GM23338 (cell line): ENCODE data around the gene UBE2G2. TPM values are rescaled to one million over a fixed set of nuclear protein-coding genes. Genes with fewer than 3 reads are reported as not detected.

Experiments
- ATAC-seq: fragments of 200-7000 bp; cut with Tn5 transposase; 3 replicates; pipeline ENCODE4 v1.9.1; 2020
- DNase-seq: peaks from one replicate; pipeline ENCODE4 v3.0.0-alpha.2; 2015; ENCODE audit warnings: low spot score
- H2AFZ ChIP-seq: fragments of 200-600 bp; sonication (generic); 2 replicates; pipeline ENCODE4 v1.8.0; 2016; ENCODE audit warnings: antibody characterized with exemption, mild to moderate bottlenecking, moderate library complexity
- H3F3A ChIP-seq: fragments of 200-600 bp; sonication (generic); replicated peaks from 2 replicates; pipeline ENCODE4 v1.8.0; 2017; ENCODE audit warnings: antibody characterized with exemption, mixed run types, low read depth
- H3K27ac ChIP-seq: fragments of 200-600 bp; sonication (generic); 2 replicates; pipeline ENCODE4 v1.6.1; 2016; ENCODE audit warnings: low read depth
- H3K27me3 ChIP-seq: fragments of 200-600 bp; sonication (generic); 2 replicates; pipeline ENCODE4 v1.8.0; 2016; ENCODE audit warnings: mild to moderate bottlenecking, mixed run types, moderate library complexity; ENCODE audit not compliant: insufficient read depth
- H3K36me3 ChIP-seq: fragments of 200-600 bp; sonication (generic); 2 replicates; pipeline ENCODE4 v1.8.0; 2016; ENCODE audit warnings: mild to moderate bottlenecking; ENCODE audit not compliant: insufficient read depth
- H3K4me1 ChIP-seq: fragments of 200-600 bp; sonication (generic); 2 replicates; pipeline ENCODE4 v1.8.0; 2016; ENCODE audit warnings: mild to moderate bottlenecking, moderate library complexity; ENCODE audit not compliant: insufficient read depth
- H3K4me2 ChIP-seq: fragments of 200-600 bp; sonication (generic); 2 replicates; pipeline ENCODE4 v1.7.1; 2017; ENCODE audit warnings: mixed run types
- H3K4me3 ChIP-seq: fragments of 200-600 bp; sonication (generic); 2 replicates; pipeline ENCODE4 v1.6.1; 2016; ENCODE audit warnings: mixed run types
- H3K79me2 ChIP-seq: fragments of 200-600 bp; sonication (generic); replicated peaks from 2 replicates; pipeline ENCODE4 v1.8.0; 2017; ENCODE audit warnings: mild to moderate bottlenecking; ENCODE audit not compliant: insufficient read depth
- H3K9me2 ChIP-seq: fragments of 200-600 bp; sonication (generic); 2 replicates; pipeline ENCODE4 v1.8.0; 2017; ENCODE audit not compliant: insufficient read depth
- H4K20me1 ChIP-seq: fragments of 200-600 bp; sonication (generic); replicated peaks from 2 replicates; pipeline ENCODE4 v1.8.0; 2017; ENCODE audit warnings: mild to moderate bottlenecking; ENCODE audit not compliant: insufficient read depth
- H3K27ac Mint-ChIP-seq: 2 replicates; pipeline ENCODE4 v1.8.0; 2020; ENCODE audit warnings: inconsistent platforms, mild to moderate bottlenecking, moderate library complexity, mixed read lengths
- H3K27me3 Mint-ChIP-seq: 3 replicates; pipeline ENCODE4 v1.8.0; 2022; ENCODE audit warnings: low read depth, mild to moderate bottlenecking, moderate library complexity, mixed read lengths, inconsistent platforms; ENCODE audit not compliant: insufficient read depth, poor library complexity
- H3K36me3 Mint-ChIP-seq: 3 replicates; pipeline ENCODE4 v1.8.0; 2021; ENCODE audit warnings: low read depth, mild to moderate bottlenecking, inconsistent platforms, moderate library complexity, mixed read lengths
- H3K4me1 Mint-ChIP-seq: 3 replicates; pipeline ENCODE4 v1.8.0; 2020; ENCODE audit warnings: mild to moderate bottlenecking, inconsistent platforms, mixed read lengths
- H3K4me3 Mint-ChIP-seq: 3 replicates; pipeline ENCODE4 v1.8.0; 2021; ENCODE audit warnings: moderate library complexity, mild to moderate bottlenecking, inconsistent platforms, mixed read lengths
- H3K9me3 Mint-ChIP-seq: 3 replicates; pipeline ENCODE4 v1.8.0; 2020; ENCODE audit warnings: moderate library complexity, mild to moderate bottlenecking, inconsistent platforms, mixed read lengths
- EZH2 ChIP-seq: fragments of 200-600 bp; sonication (generic); IDR thresholded peaks from one replicate; pipeline ENCODE4 v1.8.0; 2017; ENCODE audit warnings: antibody characterized with exemption, mild to moderate bottlenecking, low read depth; ENCODE audit not compliant: unreplicated experiment
- EZH2phosphoT487 ChIP-seq: fragments of 200-600 bp; sonication (generic); IDR thresholded peaks from one replicate; pipeline ENCODE4 v1.8.1; 2018; ENCODE audit warnings: antibody characterized with exemption; ENCODE audit not compliant: unreplicated experiment
- JUNB ChIP-seq: IDR thresholded peaks from one replicate; pipeline ENCODE4 v1.6.1; 2016; ENCODE audit warnings: antibody characterized with exemption; ENCODE audit not compliant: unreplicated experiment
- NANOG ChIP-seq: IDR thresholded peaks from 2 replicates; pipeline ENCODE4 v1.6.1; 2016; ENCODE audit warnings: antibody characterized with exemption, borderline replicate concordance
- POLR2AphosphoS5 ChIP-seq: IDR thresholded peaks from 2 replicates; pipeline ENCODE4 v1.6.1; 2016; ENCODE audit warnings: antibody characterized with exemption, low read depth
- STAT1 ChIP-seq: IDR thresholded peaks from one replicate; pipeline ENCODE4 v1.6.1; 2016; ENCODE audit warnings: antibody characterized with exemption; ENCODE audit not compliant: unreplicated experiment
- ZNF114 ChIP-seq: fragments of 250-450 bp; sonication (Bioruptor Pico); IDR thresholded peaks from 2 replicates; pipeline ENCODE4 v1.5.0; 2020; ENCODE audit warnings: mild to moderate bottlenecking, moderate library complexity
- ZNF331 ChIP-seq: fragments of 250-450 bp; sonication (Bioruptor Pico); IDR thresholded peaks from 2 replicates; pipeline ENCODE4 v1.5.0; 2020; ENCODE audit warnings: low read depth, mild to moderate bottlenecking, moderate library complexity
- polyA plus RNA-seq: library from polyadenylated mRNA; unstranded; fragments of >200 nt; fragmentation: Nextera tagmentation; extraction: Ambion mirVana; gene quantifications from 2 replicates; pipeline ENCODE4 v1.2.1, GENCODE V29; 2016
- total RNA-seq: library from RNA; depleted of rRNA; stranded (reverse); fragments of >200 nt; shearing (Covaris generic); gene quantifications from 2 replicates; pipeline ENCODE4 v1.2.3, GENCODE V29; 2014
- TF ChIP-seq, protein P1 (sequence below), 2 experiments: fragments of 200-600 bp in 1 of 2; sonication (generic) in 1 of 2; conservative IDR thresholded peaks; 2 replicates each; pipeline versions ENCODE4 v1.5.1 to v1.6.1; 2016 to 2017; ENCODE audit warnings: antibody characterized with exemption in 2 of 2, low read depth in 2 of 2, mild to moderate bottlenecking in 2 of 2, moderate library complexity in 1 of 2
- TF ChIP-seq, protein P2 (sequence below): IDR thresholded peaks from 2 replicates; pipeline ENCODE4 v1.6.1; 2016; ENCODE audit warnings: antibody characterized with exemption
- TF ChIP-seq, protein P3 (sequence below): IDR thresholded peaks from one replicate; pipeline ENCODE4 v1.6.1; 2018; ENCODE audit warnings: antibody characterized with exemption; ENCODE audit not compliant: unreplicated experiment

UBE2G2 gene
- total and polyA plus RNA-seq, 2 experiments from 2014 or later, result 66.4 to 100 TPM

DNA sequence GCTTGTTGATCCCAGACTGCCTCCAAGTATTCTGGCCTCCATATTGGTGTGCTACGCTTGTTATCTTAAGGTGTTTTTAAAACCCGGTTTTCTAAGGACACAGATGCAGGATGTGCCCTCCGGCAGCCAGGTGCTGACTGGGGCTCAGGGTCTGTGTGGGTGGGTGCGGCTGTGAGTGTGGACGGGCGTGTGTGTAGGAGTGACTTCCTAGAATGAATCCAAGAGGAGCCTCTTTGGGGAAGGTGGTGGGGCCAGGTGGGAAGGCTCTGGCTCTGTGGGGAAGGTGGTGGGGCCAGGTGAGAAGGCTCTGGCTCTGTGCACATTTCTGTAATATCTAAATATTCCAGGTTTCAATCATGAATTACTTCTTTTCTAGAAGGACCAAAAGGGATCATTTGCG, 77.4 kb downstream of the UBE2G2 start (continued):
- TF ChIP-seq, protein P1, sequence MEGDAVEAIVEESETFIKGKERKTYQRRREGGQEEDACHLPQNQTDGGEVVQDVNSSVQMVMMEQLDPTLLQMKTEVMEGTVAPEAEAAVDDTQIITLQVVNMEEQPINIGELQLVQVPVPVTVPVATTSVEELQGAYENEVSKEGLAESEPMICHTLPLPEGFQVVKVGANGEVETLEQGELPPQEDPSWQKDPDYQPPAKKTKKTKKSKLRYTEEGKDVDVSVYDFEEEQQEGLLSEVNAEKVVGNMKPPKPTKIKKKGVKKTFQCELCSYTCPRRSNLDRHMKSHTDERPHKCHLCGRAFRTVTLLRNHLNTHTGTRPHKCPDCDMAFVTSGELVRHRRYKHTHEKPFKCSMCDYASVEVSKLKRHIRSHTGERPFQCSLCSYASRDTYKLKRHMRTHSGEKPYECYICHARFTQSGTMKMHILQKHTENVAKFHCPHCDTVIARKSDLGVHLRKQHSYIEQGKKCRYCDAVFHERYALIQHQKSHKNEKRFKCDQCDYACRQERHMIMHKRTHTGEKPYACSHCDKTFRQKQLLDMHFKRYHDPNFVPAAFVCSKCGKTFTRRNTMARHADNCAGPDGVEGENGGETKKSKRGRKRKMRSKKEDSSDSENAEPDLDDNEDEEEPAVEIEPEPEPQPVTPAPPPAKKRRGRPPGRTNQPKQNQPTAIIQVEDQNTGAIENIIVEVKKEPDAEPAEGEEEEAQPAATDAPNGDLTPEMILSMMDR (conservative IDR thresholded peaks at IDR 0.05; ENCODE audit: low read depth in 2 of 2), result no peak
- TF ChIP-seq NANOG, result no peak
- TF ChIP-seq JUNB, result no peak
- no peak for TF ChIP-seq ZNF331

DNA sequence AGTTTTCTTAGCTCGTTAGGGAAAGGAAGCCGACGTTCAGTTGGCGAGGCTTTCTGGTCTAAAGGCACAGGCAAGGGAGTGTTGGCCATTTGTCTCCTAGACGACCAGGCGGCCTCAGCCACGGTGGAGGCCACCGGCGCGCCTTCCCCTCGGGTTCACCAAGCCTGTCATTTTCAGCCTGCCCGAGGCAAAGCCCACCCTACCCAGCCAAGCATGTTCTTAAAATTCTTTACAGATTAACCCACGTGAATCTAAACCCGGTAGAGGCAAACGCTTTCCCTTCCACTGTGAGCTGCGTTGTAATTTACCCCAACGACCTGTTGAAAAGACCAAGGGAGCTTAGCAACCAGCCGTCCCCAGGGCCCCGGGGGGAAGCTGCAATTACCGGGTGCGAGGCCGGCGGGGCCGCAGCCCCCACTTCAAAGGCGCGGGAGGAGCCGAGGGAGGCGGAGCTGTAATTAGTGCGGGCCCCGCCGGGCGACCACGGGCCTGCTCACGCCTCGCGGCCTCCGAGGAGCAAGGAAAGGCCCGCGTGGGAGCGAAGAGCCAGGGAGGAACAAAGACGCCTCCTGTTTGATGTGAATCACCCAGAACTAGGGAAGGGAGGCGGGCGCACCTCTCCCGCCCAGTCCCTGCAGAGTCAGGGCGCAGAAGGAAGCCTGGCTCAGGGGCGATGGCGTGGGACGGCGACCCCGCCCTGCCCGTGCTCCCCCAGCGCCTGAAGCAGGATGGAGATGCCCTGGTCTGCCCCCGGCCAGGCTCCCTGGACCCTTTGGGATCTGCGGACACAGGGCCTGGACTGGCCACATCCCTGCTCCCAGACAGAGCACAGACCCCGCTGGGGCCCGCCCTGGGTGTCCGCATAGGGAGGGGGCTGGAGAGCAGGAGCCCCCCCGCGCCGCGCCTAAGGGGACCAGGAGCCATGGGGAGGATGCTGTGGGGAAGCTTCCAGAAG, 78.2 kb downstream of the UBE2G2 start:
- Mint-ChIP-seq H3K27ac (no peak overlapping the region), H3K4me3 (peak overlapping the region; percentile 57), H3K27me3 (peaks cover 31% of the 10 kb centered on the region), H3K4me1 (peaks cover 18% of the 10 kb centered on the region), H3K9me3 (peaks cover 3% of the 10 kb centered on the region; the same call in 1 of the 3 replicates), H3K36me3 (no peaks in the 10 kb centered on the region)
- H4K20me1 ChIP-seq, result no peaks in the 10 kb centered on the region
- no peak overlapping the region for H3K27ac ChIP-seq
- TF ChIP-seq NANOG, result no peak
- peak; percentile 35 for TF ChIP-seq EZH2
- TF ChIP-seq STAT1, result no peak
- H3K4me2 ChIP-seq, result peak overlapping the region; percentile 78
- no peaks in the 10 kb centered on the region for H3K79me2 ChIP-seq
- 0 out of 2 replicates have a peak, but pooled peaks cover 7% of the 10 kb centered on the region for H3F3A ChIP-seq
- peak overlapping the region; percentile 96 for H2AFZ ChIP-seq
- DNase-seq, result peak; percentile 63
- no peaks in the 10 kb centered on the region for H3K9me2 ChIP-seq
- no peaks in the 10 kb centered on the region for H3K36me3 ChIP-seq
- ATAC-seq, result peak; percentile 62
- peak overlapping the region; percentile 50 for H3K4me3 ChIP-seq
- peaks cover 13% of the 10 kb centered on the region for H3K4me1 ChIP-seq
- peaks cover 22% of the 10 kb centered on the region for H3K27me3 ChIP-seq

DNA sequence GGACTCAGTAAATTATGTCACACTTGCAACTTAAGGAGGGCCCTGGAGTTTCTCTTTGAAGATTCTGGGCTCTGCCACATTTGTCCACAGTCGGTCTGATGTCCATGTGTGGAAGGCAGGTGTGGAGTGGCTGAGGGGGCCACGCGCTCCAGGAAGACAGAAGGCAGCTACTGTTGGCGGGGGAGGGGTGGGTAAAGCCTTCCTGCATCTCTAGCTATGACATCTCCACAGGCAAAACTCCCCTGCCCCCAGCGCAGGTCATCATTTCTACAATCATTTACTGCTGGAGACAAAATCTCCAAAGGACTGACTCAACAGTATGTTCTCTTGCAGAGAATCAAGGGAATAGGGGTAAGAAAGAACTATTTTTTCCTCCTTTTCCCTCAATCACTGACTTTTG, 78.9 kb downstream of the UBE2G2 start:
- peaks cover 22% of the 10 kb centered on the region for H3K27me3 ChIP-seq
- no peaks in the 10 kb centered on the region for H3K79me2 ChIP-seq
- ATAC-seq (peak; percentile 11; the same call in 2 of the 3 replicates), DNase-seq (no peak)
- Mint-ChIP-seq H3K9me3 (peaks cover 3% of the 10 kb centered on the region; the same call in 1 of the 3 replicates), H3K4me3 (peak overlapping the region; percentile 57; the same call in 1 of the 3 replicates), H3K27me3 (peaks cover 31% of the 10 kb centered on the region), H3K4me1 (peaks cover 25% of the 10 kb centered on the region), H3K27ac (no peak overlapping the region; the same call in 1 of the 2 replicates), H3K36me3 (no peaks in the 10 kb centered on the region)
- H3K9me2 ChIP-seq, result no peaks in the 10 kb centered on the region
- peak overlapping the region; percentile 50 for H3K4me3 ChIP-seq
- H3K4me2 ChIP-seq, result peak overlapping the region; percentile 78
- 0 out of 2 replicates have a peak, but pooled peaks cover 7% of the 10 kb centered on the region for H3F3A ChIP-seq
- H3K36me3 ChIP-seq, result no peaks in the 10 kb centered on the region
- peak overlapping the region; percentile 96 for H2AFZ ChIP-seq
- H3K27ac ChIP-seq, result no peak overlapping the region
- H3K4me1 ChIP-seq, result peaks cover 20% of the 10 kb centered on the region
- H4K20me1 ChIP-seq, result no peaks in the 10 kb centered on the region
- TF ChIP-seq ZNF114 (CRISPR knock-in tag), result no peak
- TF ChIP-seq ZNF331, result no peak
- TF ChIP-seq, protein P2, sequence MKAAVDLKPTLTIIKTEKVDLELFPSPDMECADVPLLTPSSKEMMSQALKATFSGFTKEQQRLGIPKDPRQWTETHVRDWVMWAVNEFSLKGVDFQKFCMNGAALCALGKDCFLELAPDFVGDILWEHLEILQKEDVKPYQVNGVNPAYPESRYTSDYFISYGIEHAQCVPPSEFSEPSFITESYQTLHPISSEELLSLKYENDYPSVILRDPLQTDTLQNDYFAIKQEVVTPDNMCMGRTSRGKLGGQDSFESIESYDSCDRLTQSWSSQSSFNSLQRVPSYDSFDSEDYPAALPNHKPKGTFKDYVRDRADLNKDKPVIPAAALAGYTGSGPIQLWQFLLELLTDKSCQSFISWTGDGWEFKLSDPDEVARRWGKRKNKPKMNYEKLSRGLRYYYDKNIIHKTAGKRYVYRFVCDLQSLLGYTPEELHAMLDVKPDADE, result no peak
- TF ChIP-seq POLR2AphosphoS5, result no peak
- TF ChIP-seq, protein P3, sequence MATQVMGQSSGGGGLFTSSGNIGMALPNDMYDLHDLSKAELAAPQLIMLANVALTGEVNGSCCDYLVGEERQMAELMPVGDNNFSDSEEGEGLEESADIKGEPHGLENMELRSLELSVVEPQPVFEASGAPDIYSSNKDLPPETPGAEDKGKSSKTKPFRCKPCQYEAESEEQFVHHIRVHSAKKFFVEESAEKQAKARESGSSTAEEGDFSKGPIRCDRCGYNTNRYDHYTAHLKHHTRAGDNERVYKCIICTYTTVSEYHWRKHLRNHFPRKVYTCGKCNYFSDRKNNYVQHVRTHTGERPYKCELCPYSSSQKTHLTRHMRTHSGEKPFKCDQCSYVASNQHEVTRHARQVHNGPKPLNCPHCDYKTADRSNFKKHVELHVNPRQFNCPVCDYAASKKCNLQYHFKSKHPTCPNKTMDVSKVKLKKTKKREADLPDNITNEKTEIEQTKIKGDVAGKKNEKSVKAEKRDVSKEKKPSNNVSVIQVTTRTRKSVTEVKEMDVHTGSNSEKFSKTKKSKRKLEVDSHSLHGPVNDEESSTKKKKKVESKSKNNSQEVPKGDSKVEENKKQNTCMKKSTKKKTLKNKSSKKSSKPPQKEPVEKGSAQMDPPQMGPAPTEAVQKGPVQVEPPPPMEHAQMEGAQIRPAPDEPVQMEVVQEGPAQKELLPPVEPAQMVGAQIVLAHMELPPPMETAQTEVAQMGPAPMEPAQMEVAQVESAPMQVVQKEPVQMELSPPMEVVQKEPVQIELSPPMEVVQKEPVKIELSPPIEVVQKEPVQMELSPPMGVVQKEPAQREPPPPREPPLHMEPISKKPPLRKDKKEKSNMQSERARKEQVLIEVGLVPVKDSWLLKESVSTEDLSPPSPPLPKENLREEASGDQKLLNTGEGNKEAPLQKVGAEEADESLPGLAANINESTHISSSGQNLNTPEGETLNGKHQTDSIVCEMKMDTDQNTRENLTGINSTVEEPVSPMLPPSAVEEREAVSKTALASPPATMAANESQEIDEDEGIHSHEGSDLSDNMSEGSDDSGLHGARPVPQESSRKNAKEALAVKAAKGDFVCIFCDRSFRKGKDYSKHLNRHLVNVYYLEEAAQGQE, result no peak
- TF ChIP-seq EZH2phosphoT487, result no peak
- no peak for TF ChIP-seq NANOG
- TF ChIP-seq EZH2, result no peak
